Epidermal melanocyte (primary cell): ENCODE measurements around the gene ATP1A4.
"Not testable (repeated sequence)": the region's sequence is repeated elsewhere in the genome, so short reads cannot be mapped to it uniquely, and the experiment has no call there.

ENCODE experiments used
- DNase-seq: peaks from one replicate; pipeline ENCODE4 v3.0.0; 2011; ENCODE audit warnings: low spot score; ENCODE audit not compliant: insufficient read length

ATP1A4 gene

DNA sequence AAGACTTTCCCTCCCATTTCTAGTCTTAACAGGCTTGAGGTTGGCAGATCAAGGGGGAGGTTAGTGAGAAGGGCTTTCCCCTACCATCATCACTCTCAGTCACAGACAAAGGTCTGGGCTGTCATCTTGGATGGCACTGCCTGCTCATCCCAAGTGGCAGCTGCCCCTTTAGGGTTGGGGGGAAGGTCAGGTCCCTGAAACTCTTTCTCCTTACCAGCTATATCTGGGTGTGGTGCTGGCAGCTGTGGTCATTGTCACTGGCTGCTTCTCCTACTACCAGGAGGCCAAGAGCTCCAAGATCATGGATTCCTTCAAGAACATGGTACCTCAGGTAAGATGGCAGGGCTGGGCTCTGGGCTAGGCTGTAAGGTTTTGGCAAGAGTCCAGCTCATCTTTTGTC, 27.7 kb upstream of the ATP1A4 start:
- DNase-seq: no peak

DNA sequence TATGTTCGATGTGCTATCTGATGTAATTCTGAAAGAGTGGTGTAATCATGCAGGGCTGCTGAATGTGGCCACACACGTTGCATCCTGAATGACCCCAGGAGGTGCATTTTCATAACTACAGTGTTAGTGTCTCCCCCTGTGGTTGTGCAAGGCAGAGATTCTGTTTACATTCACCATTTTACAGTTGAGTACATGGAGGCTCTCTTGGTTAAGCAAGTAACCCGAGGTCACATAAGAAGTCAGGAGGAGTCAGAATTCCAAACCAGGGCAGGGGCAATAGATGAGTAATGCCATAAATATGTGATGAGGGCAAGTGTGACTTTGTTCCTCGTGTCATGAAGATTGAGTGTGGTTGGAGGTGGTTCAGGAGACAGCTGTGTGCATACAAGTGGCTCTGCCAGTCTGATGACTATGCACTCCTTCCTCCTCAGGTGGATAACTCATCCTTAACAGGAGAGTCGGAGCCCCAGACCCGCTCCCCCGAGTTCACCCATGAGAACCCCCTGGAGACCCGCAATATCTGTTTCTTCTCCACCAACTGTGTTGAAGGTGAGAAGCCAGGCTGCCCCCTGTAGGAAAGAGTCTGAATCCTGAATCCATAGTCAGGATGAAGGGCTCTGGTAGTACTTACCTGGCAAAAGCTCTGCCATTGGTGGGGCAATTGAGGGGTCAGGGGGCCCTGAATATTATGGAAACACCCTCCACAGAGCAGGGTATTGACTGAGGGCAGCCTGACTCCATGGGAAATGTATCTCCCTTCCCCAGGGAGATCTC, 26.5 kb upstream of the ATP1A4 start:
- no peak for DNase-seq

DNA sequence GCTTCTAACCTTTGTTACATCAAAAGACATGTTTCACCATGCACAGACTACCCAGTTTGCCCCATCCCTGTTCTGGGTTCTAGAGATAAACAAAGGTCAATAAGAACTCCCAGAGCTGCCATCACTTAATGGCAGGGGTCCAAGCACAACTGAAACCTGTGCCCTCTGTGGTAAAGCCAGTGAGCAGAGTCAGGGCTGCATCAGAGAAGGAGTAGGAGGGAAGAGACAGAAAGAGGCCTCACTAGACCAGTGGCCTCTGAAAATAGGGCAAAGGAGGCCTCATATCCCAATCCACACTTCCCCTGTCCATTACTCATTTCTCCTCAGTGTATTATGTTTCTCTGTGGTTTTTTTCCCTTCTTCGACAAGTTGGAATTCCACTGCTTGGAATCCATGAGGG, 25.7 kb upstream of the ATP1A4 start:
- no peak for DNase-seq

DNA sequence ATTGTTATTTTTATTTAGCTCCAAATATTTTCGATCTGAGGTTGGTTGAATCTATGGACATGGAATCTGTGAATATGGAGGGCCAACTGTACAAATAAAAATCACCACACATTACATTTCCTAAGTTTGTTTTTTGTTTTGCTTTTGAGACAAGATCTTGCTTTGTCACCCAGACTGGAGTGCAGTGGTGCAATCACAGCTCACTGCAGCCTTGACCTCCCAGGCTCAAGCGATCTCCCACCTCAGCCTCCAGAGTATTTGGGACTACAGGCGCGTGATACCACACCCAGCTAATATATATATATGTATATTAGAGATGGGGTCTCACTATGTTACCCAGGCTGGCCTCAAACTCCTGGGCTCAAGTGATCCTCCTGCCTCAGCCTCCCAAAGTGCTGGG, 25.1 kb upstream of the ATP1A4 start:
- not testable (repeated sequence) for DNase-seq

DNA sequence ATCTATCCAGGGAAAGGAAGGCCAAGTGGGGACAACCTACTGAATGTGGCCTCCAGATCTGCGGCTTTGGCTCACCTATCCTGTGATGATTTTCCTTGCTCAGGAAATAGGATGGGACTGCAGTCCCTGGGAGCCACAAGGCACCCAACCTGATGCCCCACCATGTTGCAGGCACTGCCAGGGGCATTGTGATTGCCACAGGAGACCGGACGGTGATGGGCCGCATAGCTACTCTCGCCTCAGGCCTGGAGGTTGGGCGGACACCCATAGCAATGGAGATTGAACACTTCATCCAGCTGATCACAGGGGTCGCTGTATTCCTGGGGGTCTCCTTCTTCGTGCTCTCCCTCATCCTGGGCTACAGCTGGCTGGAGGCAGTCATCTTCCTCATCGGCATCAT, 24.0 kb upstream of the ATP1A4 start:
- DNase-seq: no peak

DNA sequence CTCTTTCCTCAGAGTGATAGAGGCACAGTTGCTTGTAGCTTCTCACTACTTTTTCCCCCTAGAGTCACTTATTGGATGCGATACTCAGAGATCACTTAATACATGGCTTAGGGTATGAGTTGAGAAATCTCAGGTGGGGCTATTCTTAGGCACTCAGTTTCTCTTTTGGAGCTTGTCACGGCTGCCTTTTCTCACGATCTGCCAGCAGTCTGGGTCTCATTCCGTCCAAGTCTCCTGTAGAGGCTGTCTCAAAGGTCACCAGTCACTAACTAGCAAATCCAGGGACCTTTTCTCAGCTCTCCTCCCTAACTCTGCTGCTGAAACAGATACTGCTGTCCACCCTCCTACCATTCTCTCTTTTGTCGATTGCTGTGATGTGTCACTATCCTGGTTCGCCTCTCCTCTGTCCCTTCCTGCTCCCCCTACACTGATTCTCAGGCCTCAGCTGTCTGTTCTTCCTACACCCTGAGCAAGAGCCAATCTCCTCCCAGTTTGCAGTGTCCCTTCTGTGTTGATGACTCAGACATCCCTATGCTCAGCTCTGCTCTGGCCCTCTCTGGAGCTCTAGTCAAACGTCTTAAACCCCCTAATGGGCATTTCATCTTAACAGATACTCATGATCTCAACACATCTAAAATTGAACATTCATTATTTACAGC, 23.4 kb upstream of the ATP1A4 start:
- no peak for DNase-seq

DNA sequence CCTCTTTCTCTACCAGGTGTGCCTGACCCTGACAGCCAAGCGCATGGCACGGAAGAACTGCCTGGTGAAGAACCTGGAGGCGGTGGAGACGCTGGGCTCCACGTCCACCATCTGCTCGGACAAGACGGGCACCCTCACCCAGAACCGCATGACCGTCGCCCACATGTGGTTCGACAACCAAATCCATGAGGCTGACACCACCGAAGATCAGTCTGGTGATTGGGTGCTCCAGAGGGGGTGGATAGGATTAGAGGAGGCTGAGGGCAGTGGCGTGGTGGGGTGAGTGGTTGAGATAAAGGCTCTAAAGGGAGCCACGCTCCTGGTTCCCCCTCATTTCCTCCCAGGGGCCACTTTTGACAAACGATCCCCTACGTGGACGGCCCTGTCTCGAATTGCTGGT, 22.8 kb upstream of the ATP1A4 start:
- DNase-seq: no peak

DNA sequence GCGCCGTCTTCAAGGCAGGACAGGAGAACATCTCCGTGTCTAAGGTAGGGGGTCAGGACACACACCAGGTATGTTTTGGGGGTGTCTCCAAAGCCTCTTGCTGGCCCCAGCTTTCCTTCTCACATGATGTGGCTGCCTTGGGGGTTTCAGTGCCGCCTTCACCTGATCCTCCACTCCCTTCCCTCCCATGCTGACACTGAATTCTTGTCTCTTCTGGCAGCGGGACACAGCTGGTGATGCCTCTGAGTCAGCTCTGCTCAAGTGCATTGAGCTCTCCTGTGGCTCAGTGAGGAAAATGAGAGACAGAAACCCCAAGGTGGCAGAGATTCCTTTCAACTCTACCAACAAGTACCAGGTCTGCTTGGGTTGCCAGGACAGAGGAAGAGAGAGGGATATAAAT, 22.4 kb upstream of the ATP1A4 start:
- no peak for DNase-seq

DNA sequence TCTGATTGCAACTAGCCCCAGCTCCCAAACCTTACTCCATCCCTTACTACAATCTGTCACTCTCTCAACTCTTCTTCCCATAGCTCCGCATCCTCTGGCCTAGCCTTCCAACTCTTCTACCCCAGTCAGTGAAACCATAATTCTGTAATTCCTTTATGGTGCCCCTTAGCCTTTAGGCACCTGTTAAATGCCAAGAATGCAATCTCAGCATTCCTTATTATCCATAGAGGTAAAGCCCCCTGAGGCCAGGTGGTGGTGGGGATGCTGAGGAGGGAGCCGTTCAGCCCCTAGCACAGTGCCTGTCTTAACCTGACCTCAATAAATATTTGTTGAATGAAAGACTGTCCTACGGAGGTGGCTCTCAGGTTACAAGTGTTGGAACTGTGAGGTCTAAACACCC, 21.8 kb upstream of the ATP1A4 start:
- DNase-seq: no peak

DNA sequence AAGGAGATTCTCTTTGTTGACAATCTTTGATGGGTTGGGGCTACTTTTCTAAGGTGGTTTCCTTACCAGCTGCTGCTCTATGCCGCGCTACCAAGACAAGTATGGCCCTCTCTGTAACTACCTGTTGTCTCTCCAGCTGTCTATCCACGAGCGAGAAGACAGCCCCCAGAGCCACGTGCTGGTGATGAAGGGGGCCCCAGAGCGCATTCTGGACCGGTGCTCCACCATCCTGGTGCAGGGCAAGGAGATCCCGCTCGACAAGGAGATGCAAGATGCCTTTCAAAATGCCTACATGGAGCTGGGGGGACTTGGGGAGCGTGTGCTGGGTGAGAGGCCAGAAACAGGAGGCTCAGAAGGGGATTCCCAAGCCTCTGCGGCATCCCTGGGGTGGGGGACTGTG, 21.4 kb upstream of the ATP1A4 start:
- DNase-seq: no peak

DNA sequence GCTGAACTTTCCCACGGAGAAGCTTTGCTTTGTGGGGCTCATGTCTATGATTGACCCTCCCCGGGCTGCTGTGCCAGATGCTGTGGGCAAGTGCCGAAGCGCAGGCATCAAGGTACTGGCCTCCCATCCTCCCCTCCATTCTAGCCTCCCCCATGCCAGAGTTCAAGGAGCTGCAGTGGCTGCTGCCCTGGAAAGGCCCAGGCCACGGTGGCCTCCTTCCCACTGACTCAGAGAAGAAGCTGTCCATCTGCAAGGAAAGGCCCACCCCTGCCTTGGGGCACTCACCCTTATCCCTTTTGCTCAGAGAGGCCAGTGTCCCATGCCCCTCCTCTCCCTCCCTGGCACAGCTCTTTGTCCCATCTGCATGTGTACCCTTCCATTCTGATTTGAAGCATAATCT, 20.9 kb upstream of the ATP1A4 start:
- DNase-seq: no peak

DNA sequence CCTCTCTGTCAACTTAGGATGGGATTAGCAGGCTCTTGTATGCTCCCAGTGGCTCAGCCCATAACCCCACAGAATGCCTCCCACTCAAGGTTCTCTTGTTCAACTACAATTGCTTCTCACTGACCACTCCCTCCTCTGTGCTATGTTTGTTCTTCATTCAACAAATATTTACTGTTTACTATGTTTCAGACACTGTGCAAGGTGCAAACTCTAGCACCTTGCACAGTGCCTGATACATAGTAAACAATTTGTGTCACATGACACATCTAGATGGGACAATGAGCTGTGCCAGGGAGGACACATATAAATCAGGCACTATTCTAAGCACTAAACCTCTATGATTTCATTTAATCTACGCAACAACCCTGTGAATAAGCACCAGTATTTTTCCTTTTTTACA, 20.5 kb upstream of the ATP1A4 start:
- no peak for DNase-seq

DNA sequence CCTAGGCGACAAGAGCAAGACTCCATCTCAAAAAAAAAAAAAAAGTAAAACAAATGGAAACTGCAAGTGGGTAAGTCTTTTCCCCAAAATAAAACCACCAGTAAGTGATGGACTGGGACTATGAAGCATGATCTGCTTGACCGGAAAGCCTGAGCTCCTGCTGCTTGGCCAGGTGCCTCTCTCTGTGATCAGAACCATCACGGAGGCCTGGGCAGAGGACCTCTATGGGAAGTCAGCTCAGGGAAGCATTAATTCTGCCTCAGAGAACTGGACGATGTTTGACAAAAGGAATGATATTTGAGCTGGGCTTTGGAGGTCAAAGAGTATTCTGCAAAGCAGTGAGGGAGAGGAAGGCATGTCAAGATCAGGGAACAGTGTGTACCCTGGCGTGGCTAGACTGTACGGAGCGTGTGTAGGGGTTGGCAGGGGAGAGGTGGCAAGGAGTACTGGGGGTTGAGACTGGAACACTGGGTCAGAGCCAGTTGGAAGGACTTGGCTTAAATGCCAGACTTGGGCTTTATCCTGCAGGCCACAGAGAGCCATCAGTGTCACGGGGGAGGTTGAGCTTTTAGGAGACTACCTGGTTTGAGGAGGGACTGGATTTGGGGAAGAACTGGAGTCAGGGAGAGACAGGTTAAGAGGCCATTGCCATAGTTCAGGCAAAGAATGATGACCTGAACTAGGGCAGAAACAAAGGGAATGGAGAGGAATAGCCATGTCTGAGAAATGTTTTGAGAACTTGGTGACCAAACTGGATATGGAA, 19.4 kb upstream of the ATP1A4 start:
- DNase-seq: no peak

DNA sequence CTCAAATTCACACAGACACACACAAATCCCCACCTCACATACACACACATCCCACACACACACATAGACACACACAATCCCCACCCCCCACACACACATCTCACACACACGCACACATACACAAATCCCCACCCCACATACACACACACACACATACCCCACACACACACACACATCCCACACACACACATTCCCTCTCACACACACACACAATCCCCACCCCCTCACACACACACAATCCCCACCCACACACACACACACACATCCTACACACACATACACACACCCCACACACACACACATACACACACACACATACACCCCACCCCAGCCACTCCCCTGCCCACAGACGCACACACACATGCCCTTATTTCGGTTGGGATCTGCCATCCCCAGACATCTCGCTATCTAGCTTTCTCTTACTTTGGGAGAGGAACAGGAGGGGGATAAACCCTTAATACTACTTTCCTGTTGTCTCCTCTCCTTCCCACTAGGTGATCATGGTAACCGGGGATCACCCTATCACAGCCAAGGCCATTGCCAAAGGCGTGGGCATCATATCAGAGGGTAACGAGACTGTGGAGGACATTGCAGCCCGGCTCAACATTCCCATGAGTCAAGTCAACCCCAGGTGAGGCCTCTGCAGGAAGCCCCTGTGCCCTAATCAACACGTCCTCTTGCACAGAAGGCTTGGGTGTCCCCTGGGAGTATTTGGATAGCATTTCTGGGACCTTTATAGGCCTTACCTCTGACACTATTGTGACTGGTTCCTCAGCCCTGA, 17.2 kb upstream of the ATP1A4 start:
- DNase-seq: no peak

DNA sequence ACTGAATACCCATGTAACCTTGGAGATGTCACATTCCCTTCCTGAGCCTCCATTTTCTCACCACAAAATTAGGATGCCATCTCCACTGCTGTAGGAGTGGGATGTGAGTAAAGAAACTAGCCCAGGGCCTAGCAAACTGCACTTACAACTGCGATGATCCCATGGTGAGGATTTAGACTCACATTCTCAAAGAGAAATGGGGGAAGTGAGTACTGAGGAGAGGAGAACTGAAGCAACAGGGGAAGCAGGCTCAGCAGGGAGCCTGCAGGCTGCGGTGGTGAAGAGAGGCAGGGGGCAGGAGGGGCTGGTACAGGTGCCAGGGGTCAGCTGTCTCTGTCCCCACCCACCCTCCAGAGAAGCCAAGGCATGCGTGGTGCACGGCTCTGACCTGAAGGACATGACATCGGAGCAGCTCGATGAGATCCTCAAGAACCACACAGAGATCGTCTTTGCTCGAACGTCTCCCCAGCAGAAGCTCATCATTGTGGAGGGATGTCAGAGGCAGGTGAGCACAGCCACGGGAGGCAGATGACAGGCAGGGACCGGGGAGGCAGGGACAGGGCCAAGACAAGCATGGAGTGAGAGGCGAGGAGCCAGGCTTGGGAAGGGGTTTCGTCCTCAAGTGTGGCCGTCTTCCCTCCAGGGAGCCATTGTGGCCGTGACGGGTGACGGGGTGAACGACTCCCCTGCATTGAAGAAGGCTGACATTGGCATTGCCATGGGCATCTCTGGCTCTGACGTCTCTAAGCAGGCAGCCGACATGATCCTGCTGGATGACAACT, 16.4 kb upstream of the ATP1A4 start:
- DNase-seq: no peak

DNA sequence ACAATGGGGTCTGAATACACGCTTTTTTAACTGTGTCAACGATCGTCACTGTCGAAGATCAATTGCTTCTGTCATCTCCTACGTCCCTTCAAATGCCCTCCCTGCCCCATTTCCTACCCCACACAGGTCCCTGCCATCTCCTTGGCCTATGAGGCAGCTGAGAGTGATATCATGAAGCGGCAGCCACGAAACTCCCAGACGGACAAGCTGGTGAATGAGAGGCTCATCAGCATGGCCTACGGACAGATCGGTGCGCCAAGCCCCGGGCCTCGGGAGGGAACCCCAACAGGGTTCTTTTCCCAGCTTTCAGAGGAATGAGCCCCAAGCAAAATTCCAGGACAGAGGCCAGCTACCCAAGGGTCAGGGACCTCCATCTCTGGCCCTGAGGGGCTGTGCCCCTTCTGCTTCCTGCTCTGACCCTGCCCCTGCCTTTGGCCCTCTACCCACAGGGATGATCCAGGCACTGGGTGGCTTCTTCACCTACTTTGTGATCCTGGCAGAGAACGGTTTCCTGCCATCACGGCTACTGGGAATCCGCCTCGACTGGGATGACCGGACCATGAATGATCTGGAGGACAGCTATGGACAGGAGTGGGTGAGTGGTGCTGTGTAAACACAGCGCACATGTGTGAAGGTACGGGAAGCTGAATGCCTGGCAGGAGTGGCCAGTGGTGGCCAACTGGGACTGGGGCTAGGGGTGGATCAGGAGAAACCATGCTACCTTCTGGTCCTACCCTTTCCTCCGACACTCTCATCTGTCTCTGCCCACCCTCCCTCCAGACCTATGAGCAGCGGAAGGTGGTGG, 15.1 kb upstream of the ATP1A4 start:
- DNase-seq: no peak

DNA sequence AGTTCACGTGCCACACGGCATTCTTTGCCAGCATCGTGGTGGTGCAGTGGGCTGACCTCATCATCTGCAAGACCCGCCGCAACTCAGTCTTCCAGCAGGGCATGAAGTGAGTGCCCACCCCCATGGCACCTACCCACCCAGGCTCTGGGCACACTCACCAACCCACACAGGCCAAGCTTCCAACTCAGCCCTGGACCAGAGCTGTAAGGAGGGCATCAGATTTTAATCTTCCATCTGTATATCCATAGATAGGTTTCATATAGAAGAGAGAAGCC, 14.5 kb upstream of the ATP1A4 start:
- DNase-seq: no peak

DNA sequence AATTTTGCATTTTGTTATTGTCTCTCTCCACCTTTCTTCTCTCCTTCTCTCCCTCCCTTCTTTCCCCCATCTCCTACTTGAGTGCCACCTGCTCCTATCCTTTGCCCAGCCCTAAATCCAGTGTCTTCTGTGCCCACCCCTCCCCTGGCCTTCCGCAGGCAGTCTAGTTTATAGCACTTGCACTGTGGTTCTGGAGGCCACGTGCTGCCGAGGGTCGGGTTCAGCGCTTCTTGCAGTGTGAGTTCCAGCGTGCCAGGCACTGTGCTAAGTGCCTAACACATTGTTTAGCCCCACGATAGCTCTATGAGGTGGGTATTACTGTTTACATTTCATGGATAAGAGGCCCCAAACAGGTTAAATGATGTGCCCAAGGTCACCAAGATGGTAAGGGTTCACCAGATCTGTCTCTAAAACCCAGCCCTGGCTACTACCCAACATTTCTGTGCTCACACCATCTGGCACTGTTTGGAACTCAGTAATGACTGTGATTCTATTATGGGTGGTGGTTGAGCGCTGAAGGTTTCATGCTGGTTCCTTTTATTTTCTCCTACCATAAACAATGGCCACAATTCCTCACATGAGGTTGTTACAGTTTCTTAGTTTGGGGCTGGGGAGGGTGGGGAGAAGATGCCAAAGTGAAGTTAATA, 14.1 kb upstream of the ATP1A4 start:
- no peak for DNase-seq

DNA sequence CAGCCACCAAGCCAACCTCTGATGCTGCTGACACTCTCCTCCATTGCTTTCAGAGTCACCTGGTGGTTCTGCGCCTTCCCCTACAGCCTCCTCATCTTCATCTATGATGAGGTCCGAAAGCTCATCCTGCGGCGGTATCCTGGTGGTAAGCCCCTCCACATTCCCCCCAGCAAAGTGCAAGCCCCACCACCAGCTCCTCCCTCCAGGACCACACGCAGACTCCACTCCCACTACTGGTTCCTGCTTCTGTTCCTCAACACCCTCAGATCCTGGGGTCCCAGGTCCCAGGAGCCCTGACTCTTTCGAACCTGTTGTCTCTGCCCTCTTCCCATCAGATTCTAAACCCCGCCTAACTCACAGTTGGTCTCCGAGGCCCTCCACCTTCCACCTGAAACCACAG, 11.6 kb upstream of the ATP1A4 start:
- DNase-seq: no peak

DNA sequence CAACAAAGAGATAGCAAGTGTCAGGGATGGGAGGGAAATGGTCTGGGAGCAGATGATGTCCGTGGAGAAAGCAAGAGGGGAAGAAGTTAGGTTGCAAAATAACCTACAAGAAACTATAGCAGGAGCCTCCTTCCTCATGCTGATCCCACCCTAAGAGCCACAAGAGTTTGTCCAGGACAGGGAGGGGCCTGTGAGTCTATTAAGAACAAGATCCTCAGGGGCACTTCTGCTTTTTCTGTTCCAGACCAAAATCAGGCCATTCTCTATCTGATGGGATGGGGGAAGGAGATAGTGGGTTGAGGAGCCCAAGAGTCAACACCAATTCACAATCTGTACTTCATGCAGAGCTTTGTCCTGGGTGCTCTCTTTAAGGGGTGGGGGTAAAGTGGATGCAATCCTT, 7.7 kb upstream of the ATP1A4 start:
- DNase-seq: no peak
